Keratinocyte (primary cell): Measurements from ENCODE around the gene TRIM56. TPM values are rescaled to one million over a fixed set of nuclear protein-coding genes. Genes with fewer than 3 reads are reported as not detected.
"Not testable (repeated sequence)": the region's sequence is repeated elsewhere in the genome, so short reads cannot be mapped to it uniquely, and the experiment has no call there.

Source experiments
- DNase-seq: peaks from one replicate; pipeline ENCODE4 v3.0.0-alpha.2; 2011; ENCODE audit warnings: low read depth, missing footprints, low spot score
- FAIRE-seq: peaks from 2 replicates; lab custom pipeline; 2011; peaks lifted over from hg19 to GRCh38; lab: Jason Lieb, UNC
- H2AFZ ChIP-seq: 2 replicates; pipeline ENCODE4 v1.6.0; 2012; ENCODE audit warnings: low read length, control low read depth, inconsistent platforms; ENCODE audit not compliant: control insufficient read depth
- H3K27ac ChIP-seq: 2 replicates; pipeline ENCODE4 v1.5.1; 2011; ENCODE audit warnings: low read length; ENCODE audit not compliant: control insufficient read depth, insufficient read depth
- H3K27me3 ChIP-seq: 3 replicates; pipeline ENCODE4 v1.6.0; 2011; ENCODE audit warnings: low read length; ENCODE audit not compliant: control insufficient read depth, insufficient read depth; ENCODE audit errors: extremely low read depth
- H3K36me3 ChIP-seq, 2 experiments: 2 replicates in 1 of 2; 3 replicates in 1 of 2; pipeline ENCODE4 v1.5.1; 2011; ENCODE audit warnings: low read length in 2 of 2, mild to moderate bottlenecking in 1 of 2; ENCODE audit not compliant: control insufficient read depth in 2 of 2, insufficient read depth in 2 of 2; ENCODE audit errors: extremely low read depth in 1 of 2
- H3K4me1 ChIP-seq: 3 replicates; pipeline ENCODE4 v1.5.1; 2011; ENCODE audit warnings: low read length; ENCODE audit not compliant: control insufficient read depth, insufficient read depth; ENCODE audit errors: extremely low read depth
- H3K4me2 ChIP-seq: 3 replicates; pipeline ENCODE4 v1.6.0; 2011; ENCODE audit warnings: low read depth, low read length; ENCODE audit not compliant: control insufficient read depth, insufficient read depth; ENCODE audit errors: extremely low read depth
- H3K4me3 ChIP-seq, 3 experiments: fragments of 200-600 bp in 1 of 3; sonication (generic) in 1 of 3; 2 replicates in 2 of 3; 3 replicates in 1 of 3; pipeline ENCODE4 v1.5.1; 2011 to 2016; ENCODE audit warnings: low read length in 3 of 3, mild to moderate bottlenecking in 3 of 3, control low read depth in 2 of 3, inconsistent platforms in 1 of 3, low read depth in 1 of 3, mixed read lengths in 1 of 3, mixed run types in 1 of 3, moderate library complexity in 1 of 3; ENCODE audit not compliant: control insufficient read depth in 2 of 3, insufficient read depth in 2 of 3; ENCODE audit errors: extremely low read depth in 1 of 3
- H3K79me2 ChIP-seq: 2 replicates; pipeline ENCODE4 v1.6.0; 2012; ENCODE audit warnings: low read length; ENCODE audit not compliant: control insufficient read depth, insufficient read depth
- H3K9ac ChIP-seq: 3 replicates; pipeline ENCODE4 v1.6.0; 2011; ENCODE audit warnings: low read length; ENCODE audit not compliant: control insufficient read depth, insufficient read depth; ENCODE audit errors: extremely low read depth
- H3K9me1 ChIP-seq: 3 replicates; pipeline ENCODE4 v1.6.0; 2011; ENCODE audit warnings: low read length; ENCODE audit not compliant: control insufficient read depth, insufficient read depth; ENCODE audit errors: extremely low read depth
- H3K9me3 ChIP-seq: 2 replicates; pipeline ENCODE4 v1.5.1; 2012; ENCODE audit warnings: low read depth, low read length; ENCODE audit not compliant: control insufficient read depth
- H4K20me1 ChIP-seq: 3 replicates; pipeline ENCODE4 v1.6.0; 2011; ENCODE audit warnings: low read length; ENCODE audit not compliant: control insufficient read depth, insufficient read depth; ENCODE audit errors: extremely low read depth
- CTCF ChIP-seq, 3 experiments: IDR thresholded peaks in 1 of 3; conservative IDR thresholded peaks in 1 of 3; optimal IDR thresholded peaks in 1 of 3; 2 replicates in 2 of 3; 3 replicates in 1 of 3; pipeline versions ENCODE3 to v1.5.1; 2011; ENCODE audit warnings: low read length in 3 of 3, mild to moderate bottlenecking in 3 of 3, moderate library complexity in 2 of 3, control low read depth in 1 of 3, inconsistent platforms in 1 of 3; ENCODE audit not compliant: insufficient read depth in 2 of 3; ENCODE audit errors: extremely low read depth in 1 of 3
- EZH2 ChIP-seq: IDR thresholded peaks from one replicate; pipeline ENCODE4 v1.6.1; 2012; ENCODE audit warnings: inconsistent platforms, mild to moderate bottlenecking, low read length, moderate library complexity
- dilution Hi-C: fragments of 300-500 bp; cut with MboI; formaldehyde crosslinking; loops from one replicate; pipeline ENCODE4 v1.7.0; 2020; ENCODE audit warnings: low sequenced_read_pairs; ENCODE audit not compliant: extremely low pct_ligation_motif_present
- polyA plus RNA-seq, 5 experiments: library from polyadenylated mRNA; depleted of rRNA in 3 of 5; stranded (reverse) in 3 of 5; stranded (forward) in 1 of 5; unstranded in 1 of 5; fragments of >200 nt; gene quantifications; 1 replicate in 1 of 5; 2 replicates in 3 of 5; 3 replicates in 1 of 5; pipeline versions ENCODE4 v1.2.1 to v1.2.3, GENCODE V29; 2011 to 2012; ENCODE audit warnings: missing spikeins in 2 of 5, low read depth in 1 of 5, low replicate concordance in 1 of 5

Gene TRIM56
- polyA plus RNA-seq, 1 donor (not counting 4 experiments of a cell fraction or from before 2014, with no cell fraction given) = 3.6 TPM

GRCh38 chr7:101089876-101090275, 4.6 kb downstream of the TRIM56 start:
- Histone ChIP-seq H3K4me2 (no peak overlapping the region), H3K27me3 (no peaks in the 10 kb centered on the region), H3K9me1 (no peaks in the 10 kb centered on the region), H2AFZ (no peak overlapping the region), H3K9me3 (no peaks in the 10 kb centered on the region), H4K20me1 (no peaks in the 10 kb centered on the region), H3K9ac (no peak overlapping the region), H3K27ac (no peak overlapping the region), H3K36me3 (peaks cover 6 to 8% of the 10 kb centered on the region in 2 experiments), H3K4me3 (no peak overlapping the region), H3K4me1 (peaks cover 27% of the 10 kb centered on the region), H3K79me2 (peaks cover 44% of the 10 kb centered on the region)
- DNase-seq (no peak), FAIRE-seq (no peak)
- TF ChIP-seq EZH2 (no peak), CTCF (optimal IDR thresholded peaks at IDR 0.05 in 1 of 3, IDR thresholded peaks at IDR 0.05 in 1 of 3, conservative IDR thresholded peaks at IDR 0.05 in 1 of 3; ENCODE audit: extremely low read depth in 1 of 3, insufficient read depth in 2 of 3, low read length in 3 of 3) (no peak)
- dilution Hi-C loops = no loop called here

- H3K27ac ChIP-seq, H3K9me3 ChIP-seq, H3K4me2 ChIP-seq, H3K9me1 ChIP-seq, H3K9ac ChIP-seq, dilution Hi-C loops, DNase-seq, H2AFZ ChIP-seq, H3K27me3 ChIP-seq, H3K4me3 ChIP-seq, FAIRE-seq, H4K20me1 ChIP-seq, H3K36me3 ChIP-seq: not testable (repeated sequence)
- Histone ChIP-seq H3K79me2 (peaks cover 34% of the 10 kb centered on the region), H3K4me1 (peaks cover 17% of the 10 kb centered on the region)
Observed at GRCh38 chr7:101092266-101092905, 7.1 kb downstream of the TRIM56 start.

- dilution Hi-C loops = no loop called here
- no peaks in the 10 kb centered on the region for H3K27me3 ChIP-seq
- no peak overlapping the region for H3K9ac ChIP-seq
- H3K4me2 ChIP-seq = peak overlapping the region; percentile 31
- no peaks in the 10 kb centered on the region for H4K20me1 ChIP-seq
- H3K4me3 ChIP-seq = no peak overlapping the region
- no peaks in the 10 kb centered on the region for H3K9me3 ChIP-seq
- H3K4me1 ChIP-seq = peaks cover 14% of the 10 kb centered on the region
- no peaks in the 10 kb centered on the region for H3K9me1 ChIP-seq
- H2AFZ ChIP-seq = no peak overlapping the region
- peak; percentile 64 for FAIRE-seq
- H3K36me3 ChIP-seq = peaks cover 0 to 2% of the 10 kb centered on the region in 2 experiments
- peak overlapping the region; percentile 55 for H3K27ac ChIP-seq
- TF ChIP-seq EZH2 (no peak), CTCF (optimal IDR thresholded peaks at IDR 0.05 in 1 of 3, IDR thresholded peaks at IDR 0.05 in 1 of 3, conservative IDR thresholded peaks at IDR 0.05 in 1 of 3; ENCODE audit: extremely low read depth in 1 of 3, insufficient read depth in 2 of 3, low read length in 3 of 3) (no peak)
- peaks cover 19% of the 10 kb centered on the region for H3K79me2 ChIP-seq
- DNase-seq = no peak
Observed at GRCh38 chr7:101093906-101094305, 8.6 kb downstream of the TRIM56 start.
